NCI-H2196 treated with DMSO at 0.1 percent for 48 hours (cell line): ENCODE data around the gene LIN7B.
"Not testable (repeated sequence)": the region's sequence is repeated elsewhere in the genome, so short reads cannot be mapped to it uniquely, and the experiment has no call there.

Experiments used
- DNase-seq: peaks from one replicate; lab custom pipeline; 2025; ENCODE audit not compliant: unreplicated experiment; lab: John Stamatoyannopoulos, UW

Gene LIN7B

DNA sequence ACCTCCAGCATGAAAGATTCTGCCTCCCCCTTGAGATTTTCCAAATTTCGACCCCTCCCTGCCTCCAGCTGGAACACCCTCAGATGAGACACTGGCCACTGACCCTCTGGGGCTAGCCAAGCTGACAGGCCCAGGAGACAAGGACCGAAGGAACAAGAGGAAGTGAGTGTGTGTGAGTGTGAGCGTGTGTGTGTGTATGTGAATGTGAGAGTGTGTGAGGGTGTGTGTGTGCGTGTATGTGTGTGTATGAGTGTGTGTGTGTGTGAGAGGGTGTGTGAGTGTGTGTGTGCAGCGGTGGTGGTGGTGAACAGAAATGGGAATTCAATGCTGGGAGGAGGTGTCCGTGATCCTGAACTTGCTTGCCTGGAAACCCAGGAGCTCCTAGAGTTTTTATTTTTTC, 27.2 kb downstream of the LIN7B start:
- DNase-seq: no peak

DNA sequence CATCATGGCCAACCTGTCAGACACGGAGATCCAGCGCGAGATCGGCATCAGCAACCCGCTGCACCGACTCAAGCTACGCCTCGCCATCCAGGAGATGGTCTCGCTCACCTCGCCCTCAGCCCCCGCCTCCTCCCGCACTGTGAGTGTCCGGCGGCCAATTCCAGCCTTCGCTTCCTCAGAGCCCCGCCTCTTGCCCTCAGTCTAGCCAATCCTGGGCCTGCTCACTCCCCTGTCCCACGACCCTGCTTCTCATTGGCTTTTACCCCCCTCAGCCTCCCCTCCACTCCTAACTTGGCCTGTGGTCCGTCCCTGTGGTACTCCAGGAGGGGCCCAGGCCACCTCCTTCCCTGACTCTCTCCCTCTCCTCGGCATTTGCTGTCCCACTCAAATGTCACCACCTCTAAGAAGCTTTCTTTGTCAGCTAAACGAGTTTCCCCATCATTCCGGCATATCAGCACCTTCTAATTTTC, 28.7 kb downstream of the LIN7B start:
- DNase-seq: peak; percentile 97

DNA sequence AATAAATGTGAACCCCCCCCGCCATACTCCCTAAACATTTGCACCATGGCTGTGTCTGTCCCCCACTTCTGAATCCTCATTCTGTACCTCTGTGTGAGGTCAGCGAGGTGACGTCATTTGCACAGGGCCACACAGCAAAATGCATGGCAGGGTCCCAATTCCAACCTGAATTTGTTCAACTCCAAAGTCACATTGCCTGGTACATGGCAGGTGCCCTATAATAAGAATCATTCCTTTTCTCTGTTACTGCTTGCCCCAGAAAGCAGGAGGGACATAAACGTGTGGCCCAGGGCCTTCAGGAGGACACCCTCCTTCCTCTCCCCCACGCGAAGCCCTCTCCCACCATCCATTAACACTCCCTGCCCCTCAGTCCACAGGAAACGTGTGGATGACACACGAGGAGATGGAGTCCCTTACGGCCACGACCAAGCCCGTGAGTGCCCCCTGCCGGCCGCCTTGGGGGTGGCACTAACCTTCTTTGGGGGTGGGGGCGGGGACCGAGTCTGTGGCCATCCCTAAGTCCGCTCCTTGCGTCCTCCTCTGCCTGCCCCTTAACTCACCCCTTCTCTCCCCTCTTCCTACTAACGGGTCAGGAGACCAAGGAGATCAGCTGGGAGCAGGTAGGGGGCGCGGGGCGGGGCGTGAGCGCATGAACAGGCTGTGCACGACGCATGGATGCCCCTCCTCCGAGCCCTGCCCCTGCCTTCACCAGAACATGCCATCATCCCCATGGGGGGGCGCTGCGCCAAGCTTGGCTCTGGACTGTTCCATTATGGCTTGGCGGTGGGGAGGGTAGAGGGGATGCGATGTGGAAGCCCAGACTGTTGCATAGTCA, 31.6 kb downstream of the LIN7B start:
- DNase-seq: peak; percentile 42

DNA sequence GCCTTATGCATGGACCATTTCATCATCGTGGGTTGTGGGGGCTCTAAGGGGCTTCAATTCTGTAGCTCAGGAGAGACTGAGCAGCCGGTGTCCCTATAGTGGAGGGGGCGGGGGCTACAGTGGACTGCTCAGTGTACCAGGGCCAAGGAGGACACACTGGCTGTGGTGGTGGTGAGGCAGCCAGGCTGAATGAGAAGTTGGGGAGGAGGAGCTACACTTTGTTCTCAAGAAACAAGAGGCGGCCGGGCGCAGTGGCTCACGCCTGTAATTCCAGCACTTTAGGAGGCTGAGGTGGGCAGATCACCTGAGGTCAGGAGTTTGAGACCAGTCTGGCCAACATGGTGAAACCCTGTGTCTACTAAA, 32.2 kb downstream of the LIN7B start:
- DNase-seq: not testable (repeated sequence)

DNA sequence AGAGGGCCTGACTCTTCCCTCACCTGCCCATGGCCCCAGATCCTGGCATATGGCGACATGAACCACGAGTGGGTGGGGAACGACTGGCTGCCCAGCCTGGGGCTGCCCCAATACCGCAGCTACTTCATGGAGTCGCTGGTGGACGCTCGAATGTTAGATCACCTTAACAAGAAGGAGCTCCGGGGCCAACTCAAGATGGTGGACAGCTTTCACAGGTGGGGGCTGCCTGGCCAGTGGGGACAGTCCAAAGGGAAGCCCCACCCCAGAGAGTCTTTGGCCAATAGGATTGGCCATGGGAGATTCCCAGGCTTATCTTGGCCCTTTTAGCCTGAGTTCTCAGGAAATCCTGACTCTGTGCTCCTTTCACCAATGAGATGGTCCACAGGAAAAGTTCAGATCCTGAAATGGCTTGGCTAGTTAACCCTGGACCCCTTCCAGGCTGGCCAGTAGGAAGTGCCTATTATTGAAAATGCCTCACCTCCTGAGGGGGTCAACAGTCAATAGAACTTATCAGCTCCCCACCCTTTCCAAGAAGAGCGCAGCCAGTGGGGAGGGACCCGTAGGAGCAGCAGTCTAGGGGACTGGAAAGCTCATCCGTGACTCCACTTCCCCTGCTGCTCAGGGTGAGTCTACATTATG, 34.0 kb downstream of the LIN7B start:
- no peak for DNase-seq

DNA sequence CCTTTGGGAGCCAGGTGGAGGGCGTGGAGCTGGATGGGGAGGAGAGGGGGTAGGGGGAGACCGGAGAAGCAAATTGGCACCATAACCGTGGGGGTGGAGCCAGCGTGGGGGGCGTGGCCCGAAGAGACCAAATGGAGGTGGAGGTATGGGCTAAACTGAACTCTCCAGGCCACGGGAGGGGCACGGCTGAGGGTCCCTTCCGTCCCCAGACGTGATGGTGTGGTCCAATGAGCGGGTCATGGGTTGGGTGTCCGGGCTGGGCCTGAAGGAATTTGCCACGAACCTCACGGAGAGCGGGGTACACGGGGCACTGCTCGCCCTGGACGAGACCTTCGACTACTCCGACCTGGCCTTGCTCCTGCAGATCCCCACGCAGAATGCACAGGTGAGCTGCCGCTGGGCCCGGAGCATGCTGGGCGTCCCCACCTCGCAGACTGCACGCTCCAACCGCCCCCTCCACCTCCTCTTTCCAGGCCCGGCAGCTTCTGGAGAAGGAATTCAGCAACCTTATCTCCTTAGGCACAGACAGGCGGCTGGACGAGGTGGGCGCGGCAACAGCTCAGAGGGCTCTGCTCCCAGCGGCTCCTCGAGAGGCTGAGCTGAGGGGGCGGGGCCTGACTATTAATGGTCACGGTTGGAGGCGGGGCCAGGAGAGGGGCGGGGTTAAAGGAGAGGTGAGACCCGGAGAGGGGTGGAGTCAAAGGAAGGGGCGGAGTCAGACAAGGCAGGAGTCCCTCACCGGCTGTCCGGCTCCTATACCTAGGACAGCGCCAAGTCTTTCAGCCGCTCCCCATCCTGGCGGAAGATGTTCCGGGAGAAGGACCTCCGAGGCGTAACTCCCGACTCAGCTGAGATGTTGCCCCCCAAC, 34.8 kb downstream of the LIN7B start:
- peak; percentile 92 for DNase-seq

DNA sequence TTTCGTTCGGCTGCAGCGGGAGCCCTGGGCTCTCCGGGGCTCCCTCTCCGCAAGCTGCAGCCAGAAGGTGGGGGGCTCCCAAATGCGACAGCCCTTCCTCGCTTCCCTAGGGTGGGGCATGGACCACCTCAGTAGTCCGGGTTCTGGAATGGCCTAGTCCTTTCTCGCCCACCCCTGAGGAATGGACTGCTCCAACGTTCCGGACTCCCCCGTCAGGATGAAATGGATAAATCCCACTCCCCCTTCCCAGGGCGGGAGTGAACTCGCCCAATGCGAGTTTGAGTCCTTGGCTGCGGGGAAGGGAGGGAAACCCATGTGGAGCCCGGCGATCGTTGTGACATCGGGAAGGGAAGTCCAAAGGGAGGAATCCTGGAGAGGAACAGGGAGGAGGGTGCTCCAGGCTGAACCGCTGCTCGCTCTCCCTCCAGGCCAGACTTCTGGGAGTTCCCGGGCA, 35.5 kb downstream of the LIN7B start:
- peak; percentile 39 for DNase-seq

DNA sequence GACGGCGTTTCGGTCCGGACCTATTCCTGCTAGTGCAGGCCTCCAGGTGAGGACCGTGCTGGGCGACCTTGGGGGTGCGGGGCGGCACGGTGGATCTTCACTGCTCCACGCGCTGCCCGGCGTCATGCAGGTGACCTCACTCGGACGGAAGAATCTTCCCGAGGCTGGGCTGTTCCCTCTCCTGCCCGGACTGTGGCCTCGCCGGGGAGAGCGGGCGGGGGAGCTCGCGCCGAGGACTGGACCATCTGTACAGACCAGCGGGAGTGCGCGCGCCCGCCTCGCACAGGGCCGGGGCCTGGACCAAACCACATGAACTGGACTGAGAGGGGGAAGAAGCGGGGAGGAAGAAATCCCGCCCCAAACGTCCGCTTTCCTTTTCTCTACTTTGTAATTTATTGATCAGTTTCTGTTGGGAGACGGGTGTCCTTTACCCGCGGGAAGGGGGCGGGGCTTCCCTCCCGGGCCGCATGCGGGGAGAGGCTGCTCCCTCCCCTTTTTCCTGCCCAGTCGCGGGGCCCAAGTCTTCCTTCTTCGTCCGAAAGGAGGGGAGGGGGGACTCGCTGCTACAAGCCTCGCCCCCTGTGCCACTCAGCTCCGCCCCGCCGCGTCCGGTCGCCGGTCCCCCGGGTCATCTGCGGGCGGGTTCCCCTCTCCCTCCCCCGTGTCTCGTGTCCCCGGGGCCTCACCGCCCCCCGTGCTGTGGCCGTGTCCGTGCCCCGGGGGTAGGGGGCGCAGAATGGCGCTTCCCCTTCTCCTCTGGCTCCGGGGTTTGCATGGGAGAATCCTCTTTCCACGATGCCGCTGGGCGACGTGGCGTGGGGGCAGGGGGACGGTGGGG, 36.2 kb downstream of the LIN7B start:
- peak; percentile 90 for DNase-seq

DNA sequence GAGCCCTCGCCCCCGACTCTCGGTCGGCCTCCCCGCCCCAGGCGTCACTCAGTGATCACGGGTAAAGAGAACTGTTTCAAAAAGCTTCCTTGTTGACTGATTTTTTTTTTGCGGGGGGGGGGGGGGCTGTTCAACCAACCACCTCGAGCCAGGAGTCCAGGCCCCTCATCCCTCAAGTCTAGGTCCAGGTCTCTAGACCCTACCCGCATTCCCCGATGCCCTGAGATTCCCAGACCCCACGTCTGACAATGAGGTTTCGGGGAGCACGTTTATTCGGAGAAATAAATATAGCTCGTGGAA, 36.7 kb downstream of the LIN7B start:
- no peak for DNase-seq

DNA sequence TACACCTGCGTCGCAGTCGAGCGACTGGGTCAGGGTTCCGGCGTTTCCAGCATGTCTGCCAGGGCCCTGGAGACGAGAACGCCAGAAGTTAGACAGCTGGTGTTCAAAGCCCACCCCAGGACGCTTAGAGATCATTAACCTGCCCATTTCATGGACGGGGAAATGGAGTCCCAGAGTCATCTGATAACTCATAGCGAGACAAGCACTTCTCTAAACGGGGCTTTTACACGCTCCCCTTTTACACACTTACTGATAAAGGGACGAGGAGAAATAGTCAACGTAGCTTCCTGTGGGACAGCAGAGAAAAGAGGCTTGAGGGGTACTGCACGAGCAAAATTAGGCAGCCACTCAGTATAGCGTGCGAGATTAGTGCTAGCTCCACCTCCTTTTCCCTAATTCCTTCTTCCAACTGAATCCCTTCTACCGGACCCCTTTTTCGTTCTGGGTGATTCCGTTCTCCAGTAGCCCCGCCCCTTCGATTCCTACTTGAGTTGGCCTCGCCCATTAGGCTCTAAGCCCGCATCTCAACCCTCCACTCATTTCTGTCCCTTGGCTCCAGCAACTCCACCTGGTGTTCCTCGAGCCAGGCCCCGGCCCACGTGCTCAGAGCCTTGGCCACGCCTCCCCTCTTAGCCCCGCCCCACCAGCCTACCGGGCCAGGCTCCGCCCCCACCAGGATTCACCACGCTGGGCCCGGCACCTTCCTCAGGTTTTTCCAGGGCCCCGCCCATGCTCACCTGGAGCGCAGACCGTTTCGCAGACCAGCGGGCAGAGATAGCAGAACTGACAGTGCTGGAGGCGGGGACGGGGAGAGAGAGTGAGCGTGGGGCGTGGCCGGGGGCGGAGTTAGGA, 37.3 kb downstream of the LIN7B start:
- DNase-seq: peak; percentile 98

DNA sequence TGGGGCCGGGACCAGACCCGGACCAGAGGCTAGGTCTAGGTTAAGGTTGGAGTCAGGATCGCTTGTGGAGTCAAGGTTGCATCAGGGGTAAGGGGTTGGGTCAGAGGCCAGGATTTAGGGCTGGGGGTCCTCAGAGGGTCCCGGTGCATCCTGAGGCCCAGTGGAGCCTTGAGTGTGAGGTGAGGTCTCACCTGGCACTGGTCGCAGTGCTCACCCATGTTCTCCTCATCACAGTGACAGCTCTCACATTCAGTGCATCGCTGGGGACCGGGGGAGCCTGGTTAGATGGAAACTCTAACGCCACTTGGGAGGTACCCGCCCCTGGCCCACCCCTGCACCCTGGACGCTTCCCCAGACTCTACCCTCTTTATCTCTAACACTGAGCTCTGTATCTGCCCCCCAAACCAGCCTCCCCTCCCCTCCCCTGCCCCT, 38.0 kb downstream of the LIN7B start:
- no peak for DNase-seq

DNA sequence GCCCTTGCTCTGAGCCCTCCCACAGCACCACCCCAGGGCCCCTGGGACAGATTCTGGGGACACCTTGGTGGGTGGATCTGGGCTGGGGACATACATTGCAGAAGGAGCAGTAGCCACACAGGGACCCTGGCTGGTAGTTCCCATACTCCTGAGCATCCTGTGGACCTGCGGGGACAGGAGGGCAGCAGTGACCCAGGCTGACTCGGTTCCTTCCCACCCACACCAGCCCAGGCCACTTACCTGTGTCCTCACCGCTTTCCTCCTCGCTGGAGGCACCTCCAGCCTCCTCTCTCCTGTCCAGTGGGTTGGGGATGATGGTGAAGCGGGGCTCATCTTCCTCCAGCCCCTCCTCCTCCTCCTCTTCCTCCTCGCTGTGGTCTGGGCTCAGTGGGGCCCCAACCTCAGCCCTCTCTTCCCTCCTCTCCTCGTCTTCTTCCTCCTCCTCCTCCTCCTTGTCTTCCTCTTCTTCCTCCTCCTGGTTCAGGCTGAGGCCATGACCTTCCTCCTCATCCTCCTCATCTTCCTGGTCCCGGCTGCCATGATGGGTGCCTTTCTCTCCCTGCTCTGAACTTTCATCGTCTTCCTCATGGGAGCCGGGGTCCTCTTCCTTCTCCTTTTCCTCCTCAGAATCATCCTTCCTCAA, 39.1 kb downstream of the LIN7B start:
- DNase-seq: no peak

DNA sequence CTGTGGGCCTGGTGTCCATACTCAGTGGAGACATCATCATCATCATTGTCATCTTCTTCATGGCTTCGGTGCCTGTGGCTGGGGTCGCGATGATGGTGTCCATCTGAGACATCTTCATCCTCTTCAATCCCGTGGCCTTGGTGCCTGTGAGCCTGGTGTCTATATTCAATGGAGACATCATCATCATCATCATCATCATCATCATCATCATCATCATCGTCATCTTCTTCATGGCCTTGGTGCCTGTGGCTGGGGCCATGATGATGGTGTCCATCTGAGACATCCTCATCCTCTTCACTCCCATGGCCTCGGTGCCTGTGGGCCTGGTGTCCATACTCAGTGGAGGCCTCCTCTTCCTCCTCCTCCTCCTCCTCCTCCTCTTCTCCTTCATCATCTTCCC, 40.1 kb downstream of the LIN7B start:
- no peak for DNase-seq

DNA sequence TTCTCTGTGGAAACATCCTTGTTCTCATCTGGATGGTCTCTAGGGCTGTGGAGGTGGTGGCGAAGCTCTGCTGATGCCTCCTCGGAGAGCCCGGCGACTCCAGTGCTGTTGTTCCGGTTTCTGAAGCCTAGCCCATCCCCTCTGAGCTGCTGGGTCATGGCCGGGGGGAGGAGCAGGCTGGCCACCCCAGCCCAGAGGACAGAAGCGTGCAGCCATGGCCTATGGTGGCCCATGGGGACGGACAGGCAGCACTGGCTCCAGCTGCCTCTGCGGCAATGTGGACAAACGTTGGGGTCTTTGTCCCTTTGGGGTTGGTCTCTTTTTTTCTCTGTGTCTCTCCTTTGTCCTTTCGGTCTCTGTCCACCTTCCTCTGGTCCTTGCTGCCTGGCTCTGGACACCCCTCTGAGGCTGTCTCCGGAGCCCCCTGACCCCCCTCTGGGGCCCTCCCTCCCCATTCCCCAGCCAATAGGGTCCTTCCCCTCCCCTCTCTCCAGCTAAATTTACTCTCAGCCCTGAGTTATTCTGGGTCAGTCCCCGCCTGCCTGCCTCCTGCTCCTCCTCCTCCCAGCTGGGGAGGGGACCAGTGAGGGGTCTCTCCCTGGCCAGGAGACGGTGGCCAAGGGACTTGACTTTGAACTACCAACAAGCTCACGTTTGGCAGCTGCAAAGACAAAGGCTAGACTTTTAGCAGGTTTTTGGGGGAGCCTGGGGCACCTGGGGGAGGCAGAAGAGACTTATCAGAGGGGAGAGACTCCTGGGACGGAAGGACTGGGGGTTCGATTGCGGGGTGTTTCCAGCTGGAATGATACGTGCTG, 41.0 kb downstream of the LIN7B start, which contains the start of gene HRC:
Gene HRC, minus strand, starts transcription at position 392 of the 815 bp plus-strand sequence. Its CDS starts 159 bp downstream, at position 233.
- no peak for DNase-seq

DNA sequence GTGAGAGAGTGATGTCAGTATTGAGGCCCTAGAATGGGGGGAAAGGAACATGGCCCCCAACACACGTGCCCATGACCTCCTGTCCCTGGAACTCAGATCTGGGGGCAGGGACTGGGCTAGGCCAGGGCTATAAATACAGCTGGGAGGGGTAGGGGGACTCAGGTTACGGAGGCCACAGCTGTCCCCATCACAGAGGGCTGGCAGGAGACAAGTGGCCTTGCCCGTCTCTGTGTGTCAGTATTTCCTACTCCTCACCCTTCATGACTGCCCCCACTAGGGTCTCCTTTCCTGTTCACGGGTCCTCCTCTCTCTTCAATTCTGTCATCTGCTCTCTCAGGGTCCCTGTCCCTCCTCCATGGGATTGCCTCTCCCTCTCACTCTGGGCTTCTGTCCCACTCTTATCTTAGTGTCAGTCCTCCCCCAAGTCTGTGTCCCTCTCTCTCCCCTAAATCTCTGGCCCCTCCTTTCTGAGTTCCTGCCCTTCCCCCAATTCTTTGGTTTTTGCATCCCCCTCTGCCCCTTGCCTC, 41.7 kb downstream of the LIN7B start:
- DNase-seq: no peak

DNA sequence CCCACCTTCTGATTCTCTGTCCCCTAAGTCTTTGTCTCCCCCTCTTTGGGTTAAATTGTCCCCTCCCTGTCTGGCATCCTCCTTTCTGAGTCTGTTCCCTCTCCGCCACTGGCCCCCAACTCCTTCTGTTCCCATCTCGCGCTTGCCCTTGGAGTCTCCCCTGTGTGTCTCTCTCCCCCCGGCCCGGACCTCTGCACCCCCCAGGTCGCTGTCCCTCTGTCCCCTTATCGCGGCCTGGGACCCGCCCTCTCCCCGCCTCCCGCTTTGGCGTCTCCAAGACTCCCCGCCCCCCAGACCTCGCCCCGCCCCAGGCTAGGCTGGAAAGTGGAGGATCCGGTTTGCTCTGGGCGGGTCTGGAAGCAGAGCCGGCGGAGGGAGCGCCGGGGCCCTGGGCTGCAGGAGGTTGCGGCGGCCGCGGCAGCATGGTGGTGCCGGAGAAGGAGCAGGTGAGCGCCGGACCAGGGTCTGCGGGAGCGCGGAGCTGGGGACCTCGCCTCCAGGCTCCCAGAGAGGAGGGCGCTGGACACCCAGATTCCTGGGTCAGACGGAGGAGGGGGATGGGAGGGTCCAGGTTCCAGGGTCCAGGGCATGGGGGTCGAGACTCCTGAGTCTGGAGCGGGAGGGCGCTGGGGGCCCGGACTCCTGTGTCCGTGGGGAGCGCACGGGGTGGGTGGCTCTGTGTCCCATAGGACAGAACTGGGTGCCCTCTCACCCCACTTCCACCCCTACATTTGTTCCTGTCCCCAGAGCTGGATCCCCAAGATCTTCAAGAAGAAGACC, 43.5 kb downstream of the LIN7B start, which contains the start of gene TRPM4:
Gene TRPM4, plus strand, starts transcription at position 348 of the 780 bp plus-strand sequence. Its CDS starts 75 bp downstream, at position 423.
- peak; percentile 70 for DNase-seq
